GM18526 (cell line): ENCODE results near the gene MND1.

ENCODE experiments used
- POLR2A ChIP-seq: IDR thresholded peaks from 3 replicates; pipeline ENCODE4 v1.6.1; 2011; ENCODE audit not compliant: insufficient read length; ENCODE audit errors: extremely low read depth

The MND1 gene

GRCh38 chr4:153344131-153345011 is at the start of gene MND1:
Gene MND1 (plus strand): TSS chr4:153344688. CDS start chr4:153344738, 50 bp downstream.
- peak; percentile 73 for TF ChIP-seq POLR2A

GRCh38 chr4:153295131-153295755 is 49.2 kb upstream of the MND1 start:
- no peak for TF ChIP-seq POLR2A

GRCh38 chr4:153296040-153296823 is 48.3 kb upstream of the MND1 start:
- no peak for TF ChIP-seq POLR2A

- TF ChIP-seq POLR2A, result no peak
These were observed 47.4 kb upstream of the MND1 start for GRCh38 chr4:153297116-153297515.

- no peak for TF ChIP-seq POLR2A
These were observed 33.7 kb upstream of the MND1 start for GRCh38 chr4:153310793-153311192.

- no peak for TF ChIP-seq POLR2A
These were observed 29.6 kb upstream of the MND1 start for GRCh38 chr4:153314915-153315314.

- TF ChIP-seq POLR2A, result no peak
These were observed 25.7 kb upstream of the MND1 start for GRCh38 chr4:153318696-153319320.

GRCh38 chr4:153322791-153323190 is 21.7 kb upstream of the MND1 start:
- TF ChIP-seq POLR2A, result no peak

GRCh38 chr4:153324046-153324445 is 20.4 kb upstream of the MND1 start:
- no peak for TF ChIP-seq POLR2A

- TF ChIP-seq POLR2A, result no peak
These were observed 18.9 kb upstream of the MND1 start for GRCh38 chr4:153325558-153325957.

GRCh38 chr4:153326513-153326912 is 18.0 kb upstream of the MND1 start:
- TF ChIP-seq POLR2A, result no peak

GRCh38 chr4:153327247-153327646 is 17.2 kb upstream of the MND1 start:
- TF ChIP-seq POLR2A, result no peak

- TF ChIP-seq POLR2A, result no peak
These were observed 11.6 kb upstream of the MND1 start for GRCh38 chr4:153332936-153333335.

- no peak for TF ChIP-seq POLR2A
These were observed 10.6 kb upstream of the MND1 start for GRCh38 chr4:153333874-153334273.

- no peak for TF ChIP-seq POLR2A
These were observed 8.8 kb upstream of the MND1 start for GRCh38 chr4:153335665-153336064.
